ENCODE measurements around the gene ADPRHL1. TPM values are rescaled to one million over a fixed set of nuclear protein-coding genes. Genes with fewer than 3 reads are reported as not detected.

Gene ADPRHL1
- total RNA-seq, 1 experiment from 2014 or later: 11.5 TPM

DNA sequence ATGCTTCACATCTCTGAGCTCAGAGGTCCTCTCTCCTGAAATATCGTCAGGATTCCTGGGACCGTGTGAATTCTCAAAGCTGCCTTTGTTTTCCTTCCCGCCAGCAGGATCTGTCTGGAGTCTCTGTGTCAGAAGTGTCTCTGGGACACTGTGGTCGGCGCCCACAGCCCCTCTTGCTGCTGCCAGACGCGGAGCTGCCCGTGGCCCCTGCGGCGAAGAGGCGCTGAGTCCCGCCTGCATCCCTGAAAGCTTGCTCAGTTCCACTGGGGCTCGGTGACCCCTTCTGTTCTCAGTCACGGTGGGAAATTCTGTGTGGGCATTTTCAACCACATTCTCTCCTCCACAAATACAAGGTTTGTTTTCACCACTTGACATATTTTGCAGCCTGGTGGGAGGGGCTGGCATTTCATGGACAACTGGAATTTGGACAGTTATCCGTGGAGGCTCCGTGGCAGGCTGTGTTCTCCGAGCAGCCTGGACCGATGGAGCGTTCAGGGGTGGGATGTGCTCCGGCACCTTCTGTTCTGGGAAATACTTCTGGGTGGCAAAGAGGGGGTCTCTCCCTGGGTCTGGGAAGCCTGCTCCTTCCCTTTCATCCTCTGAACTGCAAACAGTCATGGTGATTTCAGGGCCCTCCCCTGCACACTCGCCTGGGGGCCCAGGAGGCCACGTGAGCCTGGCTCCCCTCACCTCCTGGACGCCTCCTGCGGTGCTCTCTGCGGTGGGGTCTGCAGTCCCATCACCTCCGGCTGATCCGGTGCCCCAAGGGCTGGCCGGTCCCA, 46.8 kb downstream of the ADPRHL1 start:
- Histone ChIP-seq H3K79me2 (ENCODE audit: low read depth) (no peaks in the 10 kb centered on the region), H3K27ac (no peak overlapping the region), H4K20me1 (ENCODE audit: insufficient read depth) (no peaks in the 10 kb centered on the region), H3K9me3 (ENCODE audit: insufficient read depth, low read depth) (no peaks in the 10 kb centered on the region), H3F3A (ENCODE audit: insufficient read depth, low read depth) (peaks cover 15% of the 10 kb centered on the region), H3K9me2 (ENCODE audit: insufficient read depth) (no peaks in the 10 kb centered on the region), H3K4me3 (no peak overlapping the region), H2AFZ (no peak overlapping the region), H3K36me3 (ENCODE audit: low read depth) (no peaks in the 10 kb centered on the region), H3K4me1 (replicated peaks; ENCODE audit: insufficient read depth) (peaks cover 16% of the 10 kb centered on the region), H3K4me2 (no peak overlapping the region), H3K27me3 (ENCODE audit: insufficient read depth, low read depth) (peaks cover 37% of the 10 kb centered on the region)
- ChIA-PET POLR2A (ENCODE audit: unreplicated experiment) (no interaction called here), CTCF (no interaction called here)
- BruUV-seq (replicated peaks): no TSS peak
- intact Hi-C loops (cut with micrococcal nuclease; ENCODE audit: unreplicated experiment): no loop called here
- no peak for DNase-seq
- TF ChIP-seq, protein P1, sequence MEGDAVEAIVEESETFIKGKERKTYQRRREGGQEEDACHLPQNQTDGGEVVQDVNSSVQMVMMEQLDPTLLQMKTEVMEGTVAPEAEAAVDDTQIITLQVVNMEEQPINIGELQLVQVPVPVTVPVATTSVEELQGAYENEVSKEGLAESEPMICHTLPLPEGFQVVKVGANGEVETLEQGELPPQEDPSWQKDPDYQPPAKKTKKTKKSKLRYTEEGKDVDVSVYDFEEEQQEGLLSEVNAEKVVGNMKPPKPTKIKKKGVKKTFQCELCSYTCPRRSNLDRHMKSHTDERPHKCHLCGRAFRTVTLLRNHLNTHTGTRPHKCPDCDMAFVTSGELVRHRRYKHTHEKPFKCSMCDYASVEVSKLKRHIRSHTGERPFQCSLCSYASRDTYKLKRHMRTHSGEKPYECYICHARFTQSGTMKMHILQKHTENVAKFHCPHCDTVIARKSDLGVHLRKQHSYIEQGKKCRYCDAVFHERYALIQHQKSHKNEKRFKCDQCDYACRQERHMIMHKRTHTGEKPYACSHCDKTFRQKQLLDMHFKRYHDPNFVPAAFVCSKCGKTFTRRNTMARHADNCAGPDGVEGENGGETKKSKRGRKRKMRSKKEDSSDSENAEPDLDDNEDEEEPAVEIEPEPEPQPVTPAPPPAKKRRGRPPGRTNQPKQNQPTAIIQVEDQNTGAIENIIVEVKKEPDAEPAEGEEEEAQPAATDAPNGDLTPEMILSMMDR (conservative IDR thresholded peaks at IDR 0.05): no peak
- no peak for TF ChIP-seq EZH2 (IDR thresholded peaks at IDR 0.05; ENCODE audit: low read depth)

DNA sequence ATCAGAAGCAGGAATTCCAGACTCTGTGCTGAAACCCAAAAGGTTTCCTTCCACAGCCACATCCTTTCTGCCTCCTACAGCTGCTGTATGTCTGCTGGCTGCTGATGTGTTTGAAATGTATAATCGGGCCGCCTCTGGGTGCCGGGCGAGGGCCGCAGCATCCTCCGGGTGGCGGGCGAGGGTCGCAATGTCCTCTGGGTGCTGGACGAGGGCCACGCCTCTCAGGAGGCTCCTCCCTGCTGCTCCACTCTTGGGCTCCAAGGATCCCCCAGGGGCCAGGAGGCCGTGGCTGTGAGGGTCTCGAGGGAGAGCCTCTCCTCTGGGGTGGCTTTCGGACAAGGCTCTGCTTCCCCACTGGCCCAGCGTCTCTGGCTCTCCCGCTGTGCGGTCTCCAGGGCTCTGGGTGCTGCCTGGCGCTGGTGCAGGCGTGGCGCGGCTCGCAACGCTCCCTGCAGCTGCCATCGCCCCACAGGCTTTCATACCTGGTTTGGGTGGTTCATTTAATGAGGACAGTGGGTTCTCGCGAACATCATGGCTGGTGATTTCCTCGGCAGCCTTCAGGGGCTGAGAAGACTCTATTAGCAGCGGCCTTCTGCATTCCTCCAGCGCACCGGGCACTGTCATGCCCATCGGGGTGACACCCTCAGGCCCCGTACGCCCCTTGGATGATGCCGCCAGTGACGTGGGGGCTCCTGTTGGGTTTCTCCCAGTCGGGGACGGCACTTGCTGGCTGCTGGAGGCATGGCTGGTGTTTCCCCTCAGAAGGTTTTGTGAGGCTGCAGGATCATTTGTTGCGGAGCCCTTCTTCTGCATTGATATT, 47.6 kb downstream of the ADPRHL1 start:
- no peak overlapping the region for H3K4me2 ChIP-seq

More for the DNA sequence above, 47.6 kb downstream of the ADPRHL1 start:
- Histone ChIP-seq H3K9me2 (ENCODE audit: insufficient read depth) (no peaks in the 10 kb centered on the region), H3K27me3 (ENCODE audit: insufficient read depth, low read depth) (peaks cover 41% of the 10 kb centered on the region), H3K27ac (no peak overlapping the region), H3K4me1 (replicated peaks; ENCODE audit: insufficient read depth) (peaks cover 9% of the 10 kb centered on the region), H2AFZ (no peak overlapping the region), H3F3A (ENCODE audit: insufficient read depth, low read depth) (peaks cover 10% of the 10 kb centered on the region; the same call in 1 of the 2 replicates), H3K36me3 (ENCODE audit: low read depth) (no peaks in the 10 kb centered on the region), H3K9me3 (ENCODE audit: insufficient read depth, low read depth) (no peaks in the 10 kb centered on the region), H3K4me3 (no peak overlapping the region), H3K79me2 (ENCODE audit: low read depth) (no peaks in the 10 kb centered on the region), H4K20me1 (ENCODE audit: insufficient read depth) (no peaks in the 10 kb centered on the region)
- no peak for DNase-seq
- ChIA-PET CTCF (interaction anchor here (0.9 kb wide), 1 partner anchor 46 kb away, joined by 4 read pairs; no protein-coding TSS in a partner anchor), POLR2A (ENCODE audit: unreplicated experiment) (no interaction called here)
- intact Hi-C loops (cut with micrococcal nuclease; ENCODE audit: unreplicated experiment): no loop called here
- no TSS peak for BruUV-seq (replicated peaks)
- TF ChIP-seq, protein P1 (conservative IDR thresholded peaks at IDR 0.05): no peak
- TF ChIP-seq EZH2 (IDR thresholded peaks at IDR 0.05; ENCODE audit: low read depth): no peak
